ENCODE measurements around the gene CLDN7. TPM values are rescaled to one million over a fixed set of nuclear protein-coding genes. Genes with fewer than 3 reads are reported as not detected.

The CLDN7 gene
- total RNA-seq, 4 donors from 2014 or later, result 108 to 161 (median 144) TPM

DNA sequence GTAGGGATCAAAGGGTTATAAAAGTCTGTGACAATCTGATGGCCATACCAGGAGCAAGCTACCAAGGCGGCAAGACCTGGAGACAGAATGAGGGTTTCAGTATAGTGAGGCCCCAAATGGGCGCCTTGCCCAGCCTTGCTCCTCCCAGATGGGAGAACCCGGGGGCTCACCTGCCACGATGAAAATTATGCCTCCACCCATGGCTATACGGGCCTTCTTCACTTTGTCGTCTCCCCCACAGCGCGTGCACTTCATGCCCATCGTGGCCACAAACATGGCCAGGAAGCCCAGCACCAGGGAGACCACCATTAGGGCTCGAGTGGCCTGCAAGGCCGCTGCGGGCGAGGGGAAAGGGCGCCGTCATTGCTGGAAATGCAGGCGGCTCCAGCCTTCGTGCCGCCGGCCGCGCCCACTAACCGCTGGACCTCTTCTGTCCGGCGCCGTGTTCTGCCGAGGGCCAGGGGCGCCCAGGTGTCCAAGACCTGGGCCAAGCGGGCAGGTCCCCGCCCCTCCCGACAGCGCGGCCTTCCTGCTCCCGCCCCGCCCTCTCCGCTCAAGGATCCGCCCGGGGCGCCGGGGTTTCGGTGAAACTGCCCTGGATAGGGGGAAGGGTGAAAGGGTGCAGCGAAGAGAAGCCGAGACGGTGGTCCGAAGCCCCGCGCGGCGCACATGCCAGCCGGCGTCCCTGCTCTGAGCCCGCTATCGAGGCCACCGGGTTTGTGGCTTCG, 1.5 kb downstream of the CLDN7 start:
- H3K4me1 ChIP-seq, result peaks cover 9 to 28% of the 10 kb centered on the region in 2 donors
- peak; percentile 90 to 92 for DNase-seq
- H3K36me3 ChIP-seq, result peaks cover 15 to 22% of the 10 kb centered on the region in 2 donors
- 10 to 33% methylated on average over 4 to 30 of the region's 54 CpGs for WGBS, 2 donors
- TF ChIP-seq, protein P1, sequence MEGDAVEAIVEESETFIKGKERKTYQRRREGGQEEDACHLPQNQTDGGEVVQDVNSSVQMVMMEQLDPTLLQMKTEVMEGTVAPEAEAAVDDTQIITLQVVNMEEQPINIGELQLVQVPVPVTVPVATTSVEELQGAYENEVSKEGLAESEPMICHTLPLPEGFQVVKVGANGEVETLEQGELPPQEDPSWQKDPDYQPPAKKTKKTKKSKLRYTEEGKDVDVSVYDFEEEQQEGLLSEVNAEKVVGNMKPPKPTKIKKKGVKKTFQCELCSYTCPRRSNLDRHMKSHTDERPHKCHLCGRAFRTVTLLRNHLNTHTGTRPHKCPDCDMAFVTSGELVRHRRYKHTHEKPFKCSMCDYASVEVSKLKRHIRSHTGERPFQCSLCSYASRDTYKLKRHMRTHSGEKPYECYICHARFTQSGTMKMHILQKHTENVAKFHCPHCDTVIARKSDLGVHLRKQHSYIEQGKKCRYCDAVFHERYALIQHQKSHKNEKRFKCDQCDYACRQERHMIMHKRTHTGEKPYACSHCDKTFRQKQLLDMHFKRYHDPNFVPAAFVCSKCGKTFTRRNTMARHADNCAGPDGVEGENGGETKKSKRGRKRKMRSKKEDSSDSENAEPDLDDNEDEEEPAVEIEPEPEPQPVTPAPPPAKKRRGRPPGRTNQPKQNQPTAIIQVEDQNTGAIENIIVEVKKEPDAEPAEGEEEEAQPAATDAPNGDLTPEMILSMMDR (IDR thresholded peaks at IDR 0.05), result no peak
- TF ChIP-seq POLR2A (IDR thresholded peaks at IDR 0.05), result peak; percentile 12 to 76
- peak overlapping the region; percentile 68 to 92 (median 78) for H3K4me3 ChIP-seq (replicated peaks in 1 of 3)
- H3K9me3 ChIP-seq, result no peaks in the 10 kb centered on the region
- peak overlapping the region; percentile 74 to 93 (median 84) for H3K27ac ChIP-seq
- no peaks in the 10 kb centered on the region for H3K27me3 ChIP-seq
- intact Hi-C loops (cut with DNase I), result no loop called here

DNA sequence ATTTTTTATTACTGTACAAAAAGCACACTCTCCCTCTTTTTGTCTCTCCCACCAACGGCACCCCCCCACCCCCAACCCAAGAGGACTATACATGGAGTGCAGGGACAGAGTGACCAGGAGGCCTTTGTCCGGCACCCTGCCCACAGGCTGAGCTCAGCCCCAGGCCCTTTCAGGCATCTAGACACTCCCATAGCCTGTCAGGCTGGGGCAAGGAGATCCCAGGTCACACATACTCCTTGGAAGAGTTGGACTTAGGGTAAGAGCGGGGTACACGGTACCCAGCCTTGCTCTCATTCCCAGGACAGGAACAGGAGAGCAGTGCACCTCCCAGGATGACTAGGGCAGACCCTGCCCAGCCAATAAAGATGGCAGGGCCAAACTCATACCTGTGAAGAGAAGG, 2.1 kb downstream of the CLDN7 start:
- H3K4me1 ChIP-seq, result peaks cover 9 to 28% of the 10 kb centered on the region in 2 donors
- no peak for TF ChIP-seq POLR2A (IDR thresholded peaks at IDR 0.05)
- TF ChIP-seq, protein P1 (IDR thresholded peaks at IDR 0.05), result no peak
- H3K9me3 ChIP-seq, result no peaks in the 10 kb centered on the region
- peak overlapping the region in 1 of 3 donors; percentile 68 for H3K4me3 ChIP-seq (replicated peaks in 1 of 3)
- no peaks in the 10 kb centered on the region for H3K27me3 ChIP-seq
- peak overlapping the region in 2 of 3 donors; percentile 74 to 93 for H3K27ac ChIP-seq
- DNase-seq, result no peak
- peaks cover 21 to 22% of the 10 kb centered on the region in 2 donors for H3K36me3 ChIP-seq
- 72 to 88% methylated on average over 4 of the region's 4 CpGs for WGBS, 2 donors
- intact Hi-C loops (cut with DNase I), result no loop called here

DNA sequence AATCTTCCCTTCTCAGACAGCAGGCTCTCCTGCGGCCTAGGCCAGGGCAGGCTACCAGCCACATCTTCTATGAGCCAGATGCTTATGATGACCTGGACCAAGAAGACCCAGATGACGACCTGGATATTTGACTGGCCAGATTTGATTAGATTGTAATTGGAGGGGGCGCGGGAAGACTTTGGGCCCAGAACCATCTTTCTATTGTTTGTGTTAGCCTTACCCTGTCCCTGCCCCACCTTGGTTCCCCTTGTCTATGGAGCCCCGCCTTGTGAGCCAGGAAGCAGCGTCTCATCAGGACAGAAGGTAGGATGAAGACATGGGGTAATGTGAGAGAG, 2.8 kb downstream of the CLDN7 start:
- Histone ChIP-seq H3K4me3 (replicated peaks in 1 of 3) (no peak overlapping the region), H3K4me1 (peaks cover 9 to 28% of the 10 kb centered on the region in 2 donors), H3K9me3 (no peaks in the 10 kb centered on the region), H3K36me3 (peaks cover 21 to 28% of the 10 kb centered on the region in 2 donors), H3K27me3 (no peaks in the 10 kb centered on the region), H3K27ac (no peak overlapping the region)
- DNase-seq, result no peak
- WGBS, 2 donors, result 97 to 98% methylated on average over 6 of the region's 6 CpGs
- intact Hi-C loops (cut with DNase I), result no loop called here
- TF ChIP-seq, protein P1 (IDR thresholded peaks at IDR 0.05), result no peak
- TF ChIP-seq POLR2A (IDR thresholded peaks at IDR 0.05), result no peak

DNA sequence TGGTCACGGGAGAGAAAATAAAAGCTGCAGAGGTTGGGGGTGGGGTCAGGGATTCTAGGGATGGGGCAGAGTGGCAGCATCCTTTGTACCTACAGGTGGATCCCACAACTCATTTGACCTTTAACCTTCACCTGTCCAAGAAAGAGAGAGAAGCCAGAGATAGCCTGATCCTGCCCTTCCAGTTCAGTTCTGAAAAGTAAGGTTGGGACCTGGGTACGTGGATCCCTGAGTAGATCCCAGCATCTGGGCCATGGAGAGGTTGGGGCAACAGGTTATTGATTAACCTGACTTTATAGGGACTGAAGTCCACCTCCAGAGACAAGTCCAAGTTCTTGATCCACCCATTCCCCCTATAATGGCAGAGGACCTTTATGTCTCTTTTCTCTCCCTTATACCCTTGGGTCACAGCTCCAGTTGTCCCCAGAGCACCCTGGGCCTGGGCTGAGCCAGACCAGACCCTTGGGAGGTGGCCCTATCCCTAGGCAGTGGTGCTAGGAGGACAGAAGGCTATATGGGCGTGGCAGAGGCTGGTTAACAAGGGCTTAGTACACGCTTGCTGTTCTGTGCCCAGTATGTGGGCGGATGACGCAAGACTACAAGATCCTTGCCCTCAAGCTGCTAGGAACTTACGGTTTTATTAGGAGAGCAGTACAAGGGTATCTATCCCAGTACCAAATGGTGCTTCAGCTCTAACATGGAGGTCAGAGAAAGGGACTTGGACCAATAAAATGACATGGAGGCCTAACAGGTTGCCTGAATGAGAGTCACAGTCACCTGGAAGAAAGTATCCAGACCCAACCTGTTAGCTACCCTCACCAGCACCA, 3.3 kb downstream of the CLDN7 start:
- WGBS, 2 donors, result 90 to 91% methylated on average over 7 of the region's 7 CpGs
- Histone ChIP-seq H3K27me3 (no peaks in the 10 kb centered on the region), H3K9me3 (no peaks in the 10 kb centered on the region), H3K36me3 (peaks cover 21 to 33% of the 10 kb centered on the region in 2 donors), H3K4me3 (replicated peaks in 1 of 3) (no peak overlapping the region), H3K4me1 (peaks cover 9 to 28% of the 10 kb centered on the region in 2 donors), H3K27ac (no peak overlapping the region)
- TF ChIP-seq, protein P1 (IDR thresholded peaks at IDR 0.05), result no peak
- TF ChIP-seq POLR2A (IDR thresholded peaks at IDR 0.05), result no peak
- peak in 1 of 2 donors; percentile 30 for DNase-seq
- intact Hi-C loops (cut with DNase I), result no loop called here

Data from thyroid gland (tissue), 4 donors.